D721Med (cell line): ENCODE results near the gene LETM1.

Experiments
- DNase-seq: peaks from one replicate; pipeline ENCODE4 v3.0.0; 2011; ENCODE audit warnings: low spot score; ENCODE audit not compliant: insufficient read length
- FAIRE-seq: peaks from 2 replicates; lab custom pipeline; 2011; peaks lifted over from hg19 to GRCh38; lab: Jason Lieb, UNC
- TF ChIP-seq, protein P1 (sequence below): IDR thresholded peaks from 2 replicates; pipeline ENCODE4 v1.5.1; 2012; ENCODE audit warnings: mild to moderate bottlenecking, control low read depth; ENCODE audit not compliant: insufficient read depth; ENCODE audit errors: missing control alignments

LETM1 gene

DNA sequence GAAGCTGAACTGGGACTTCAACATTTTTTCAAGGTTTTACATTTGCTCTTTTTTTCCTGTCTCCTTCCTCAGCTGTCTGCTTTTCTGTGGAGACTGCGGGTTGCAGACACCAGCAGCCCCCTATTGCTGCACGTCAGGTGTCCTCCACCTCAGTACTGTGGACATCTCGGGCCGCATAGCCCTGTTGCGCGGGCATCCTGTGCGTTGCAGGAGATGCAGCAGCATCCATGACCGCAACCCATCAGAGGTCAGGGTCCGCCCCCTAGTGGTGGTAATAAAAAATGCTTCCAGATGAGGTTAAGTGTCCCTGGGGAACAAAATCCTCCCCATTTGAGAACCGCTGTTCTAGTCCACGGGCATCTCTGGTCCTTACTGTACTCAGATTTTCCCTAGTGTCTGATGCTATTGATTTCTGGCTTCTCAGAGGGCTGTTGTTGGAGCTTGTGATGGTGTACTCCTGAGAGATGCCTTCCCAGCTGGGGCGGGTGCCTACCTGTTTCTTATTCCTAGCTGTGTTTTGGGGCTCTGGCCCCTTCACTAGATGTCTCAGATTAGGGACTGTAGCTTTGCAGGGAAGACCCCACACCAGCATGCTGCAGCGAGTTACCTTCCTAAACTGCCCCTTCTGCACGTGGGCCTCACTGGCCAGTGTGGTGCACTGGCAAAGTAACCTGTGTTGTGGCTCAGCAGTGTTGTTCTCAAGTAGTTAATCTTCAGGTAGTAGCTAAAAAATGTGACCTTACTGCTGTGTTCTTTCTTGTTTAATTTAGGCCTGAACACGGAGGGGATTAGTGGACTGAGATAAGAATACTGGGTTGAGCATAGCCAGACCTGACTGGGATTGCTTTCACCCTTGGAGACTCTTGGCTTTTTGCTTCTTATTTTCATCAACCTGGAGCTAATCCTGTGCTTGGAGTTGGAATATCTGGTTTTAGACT is 43.5 kb upstream of the LETM1 start:
- FAIRE-seq (no peak), DNase-seq (peak; percentile 86)
- TF ChIP-seq, protein P1, sequence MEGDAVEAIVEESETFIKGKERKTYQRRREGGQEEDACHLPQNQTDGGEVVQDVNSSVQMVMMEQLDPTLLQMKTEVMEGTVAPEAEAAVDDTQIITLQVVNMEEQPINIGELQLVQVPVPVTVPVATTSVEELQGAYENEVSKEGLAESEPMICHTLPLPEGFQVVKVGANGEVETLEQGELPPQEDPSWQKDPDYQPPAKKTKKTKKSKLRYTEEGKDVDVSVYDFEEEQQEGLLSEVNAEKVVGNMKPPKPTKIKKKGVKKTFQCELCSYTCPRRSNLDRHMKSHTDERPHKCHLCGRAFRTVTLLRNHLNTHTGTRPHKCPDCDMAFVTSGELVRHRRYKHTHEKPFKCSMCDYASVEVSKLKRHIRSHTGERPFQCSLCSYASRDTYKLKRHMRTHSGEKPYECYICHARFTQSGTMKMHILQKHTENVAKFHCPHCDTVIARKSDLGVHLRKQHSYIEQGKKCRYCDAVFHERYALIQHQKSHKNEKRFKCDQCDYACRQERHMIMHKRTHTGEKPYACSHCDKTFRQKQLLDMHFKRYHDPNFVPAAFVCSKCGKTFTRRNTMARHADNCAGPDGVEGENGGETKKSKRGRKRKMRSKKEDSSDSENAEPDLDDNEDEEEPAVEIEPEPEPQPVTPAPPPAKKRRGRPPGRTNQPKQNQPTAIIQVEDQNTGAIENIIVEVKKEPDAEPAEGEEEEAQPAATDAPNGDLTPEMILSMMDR, result peak; percentile 74

DNA sequence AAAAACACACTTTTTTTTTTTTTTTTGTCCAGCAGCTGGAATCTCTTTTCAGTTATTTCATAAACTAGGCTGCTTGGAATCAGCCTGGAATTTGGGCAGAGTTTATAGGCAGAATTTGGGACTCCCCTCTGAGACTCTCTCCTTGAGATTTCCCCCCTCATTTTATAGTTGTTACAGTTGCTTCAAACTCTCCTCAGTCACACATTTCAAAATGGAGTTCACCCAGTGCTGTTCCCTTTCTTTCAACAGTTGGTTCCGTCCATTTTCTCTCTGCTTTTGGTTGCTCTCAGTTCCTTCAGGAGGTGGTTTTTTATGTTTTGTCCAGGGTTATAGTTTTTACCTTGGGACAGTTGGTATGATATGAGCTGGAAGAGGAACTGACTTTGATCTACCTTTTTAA is 42.7 kb upstream of the LETM1 start:
- TF ChIP-seq, protein P1, result no peak
- FAIRE-seq (no peak), DNase-seq (no peak)

DNA sequence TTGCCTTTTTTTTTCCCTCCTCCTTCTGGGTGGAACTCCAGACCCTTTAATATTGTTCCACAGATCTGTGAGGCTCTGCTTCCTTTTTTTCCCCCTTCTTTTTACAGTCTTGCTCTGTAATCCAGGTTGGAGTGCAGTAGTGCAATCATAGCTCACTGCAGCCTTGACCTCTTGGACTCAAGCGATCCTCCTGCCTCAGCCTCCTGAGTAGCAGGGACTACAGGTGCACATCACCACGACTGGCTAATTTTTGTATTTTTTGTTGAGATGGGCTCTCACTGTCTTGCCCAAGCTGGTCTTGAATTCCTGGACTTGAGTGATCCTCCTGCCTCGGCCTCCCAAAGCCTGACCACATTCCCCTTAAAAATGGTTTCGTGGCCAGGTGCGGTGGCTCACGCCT is 42.1 kb upstream of the LETM1 start:
- TF ChIP-seq, protein P1, result no peak
- DNase-seq (no peak), FAIRE-seq (no peak)

DNA sequence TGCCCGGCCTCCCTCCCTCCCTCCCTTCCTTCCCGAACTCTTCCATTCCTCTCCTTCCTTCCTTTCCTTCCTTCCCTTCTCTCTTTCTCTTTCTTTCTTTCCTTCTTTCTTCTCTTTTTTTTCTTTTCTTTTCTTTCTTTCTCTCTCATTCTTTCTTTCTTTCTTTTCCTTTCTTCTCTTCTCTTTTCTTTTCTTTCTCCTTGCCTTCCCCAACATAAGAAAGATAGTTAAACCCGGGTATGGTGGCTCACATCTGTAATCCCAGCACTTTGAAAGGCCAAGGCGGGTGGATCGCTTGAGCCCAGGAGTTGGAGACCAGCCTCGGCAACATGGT is 40.7 kb upstream of the LETM1 start:
- TF ChIP-seq, protein P1, result no peak
- no peak for FAIRE-seq
- no peak for DNase-seq

DNA sequence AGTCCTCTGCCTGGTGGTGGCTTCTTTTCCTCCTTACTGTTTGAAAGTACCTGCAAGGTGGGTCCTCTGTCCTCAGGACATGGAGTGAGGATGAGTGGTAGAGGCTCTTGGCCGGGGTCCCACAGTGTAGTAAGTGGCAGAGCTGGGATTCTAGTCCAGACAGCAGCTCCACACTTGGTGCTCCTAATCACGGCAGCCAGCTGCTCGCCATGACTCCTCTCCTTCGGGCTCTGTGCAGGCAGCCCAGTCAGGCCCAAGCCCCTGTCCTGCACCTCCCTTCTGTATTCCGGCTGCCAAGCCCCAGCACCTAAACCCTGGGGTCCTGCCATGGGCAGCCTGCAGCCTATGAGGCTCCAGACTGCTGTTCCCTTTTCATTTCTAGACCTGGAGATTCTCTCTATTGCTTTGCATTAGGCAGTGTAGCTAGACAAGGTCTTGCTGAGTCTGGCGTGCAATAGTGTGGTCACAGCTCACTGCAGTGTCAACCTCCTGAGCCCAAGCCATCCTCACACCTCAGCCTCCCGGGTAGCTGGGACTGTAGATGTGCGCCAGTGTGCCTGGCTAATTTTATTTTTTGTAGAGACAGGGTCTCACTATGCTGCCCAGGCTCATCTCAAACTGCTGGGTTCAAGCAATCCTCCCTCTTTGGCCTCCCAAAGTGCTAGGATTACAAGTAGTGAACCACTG is 40.2 kb upstream of the LETM1 start:
- TF ChIP-seq, protein P1, result no peak
- no peak for FAIRE-seq
- no peak for DNase-seq

DNA sequence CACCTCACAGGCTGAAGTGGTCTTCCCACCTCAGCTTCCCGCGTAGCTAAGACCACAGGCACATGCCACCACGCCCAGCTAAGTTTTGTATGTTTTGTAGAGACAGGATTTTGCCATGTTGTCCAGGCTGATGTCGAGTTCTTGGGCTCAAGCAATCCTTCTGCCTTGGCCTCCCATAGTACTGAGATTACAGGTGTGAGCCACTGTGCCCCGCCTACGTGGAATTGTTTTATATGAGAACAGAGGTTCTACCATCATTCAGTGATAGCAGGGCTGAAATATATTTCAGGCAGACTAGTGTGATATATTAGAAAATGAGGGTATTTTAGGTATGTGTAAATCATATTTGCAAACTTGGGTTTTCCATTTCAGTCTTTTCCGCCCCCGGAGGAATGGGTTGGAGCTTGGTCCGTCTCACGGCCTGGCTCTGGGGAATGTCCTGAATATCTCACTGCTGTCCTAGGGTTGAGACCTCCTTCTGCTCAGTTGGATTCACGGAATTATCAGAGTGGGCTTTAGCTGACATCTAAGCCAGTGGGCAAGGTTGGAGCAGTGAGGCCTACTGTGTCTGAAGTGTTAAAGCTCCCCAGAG is 35.1 kb upstream of the LETM1 start:
- no peak for FAIRE-seq
- DNase-seq, result no peak
- TF ChIP-seq, protein P1, result no peak

DNA sequence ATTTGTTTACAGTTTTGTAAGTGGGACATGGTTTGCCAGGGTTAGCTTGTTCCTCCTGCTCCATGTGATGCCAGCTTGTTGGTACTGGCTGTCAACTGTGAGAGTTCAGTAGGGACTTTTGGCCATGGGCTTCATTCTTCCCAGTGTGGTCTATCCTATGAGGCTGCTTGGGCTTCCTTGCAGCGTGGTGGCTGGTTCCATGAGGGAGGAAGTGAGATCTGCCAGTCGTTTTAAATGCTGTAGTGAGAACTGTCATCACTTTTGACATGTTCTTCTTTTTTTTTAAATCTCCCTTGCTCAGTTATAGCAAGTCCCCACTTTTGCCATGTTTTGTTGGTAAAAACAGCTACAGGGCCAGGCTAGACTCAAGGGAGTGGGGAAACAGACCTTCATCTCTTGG is 31.1 kb upstream of the LETM1 start:
- FAIRE-seq (no peak), DNase-seq (no peak)
- TF ChIP-seq, protein P1, result no peak
